Mammary epithelial cell (primary cell): ENCODE measurements around the gene DHX40.

ENCODE experiments used
- EZH2 ChIP-seq: IDR thresholded peaks from 2 replicates; pipeline ENCODE4 v1.6.1; 2012; ENCODE audit warnings: low read length, inconsistent platforms, borderline replicate concordance
- TF ChIP-seq, protein P1 (sequence below), 2 donors: IDR thresholded peaks in 1 of 2; conservative IDR thresholded peaks in 1 of 2; 2 replicates each; pipeline ENCODE4 v1.5.1; 2011 to 2012; ENCODE audit warnings: inconsistent platforms in 2 of 2, low read length in 2 of 2, mild to moderate bottlenecking in 2 of 2, control low read depth in 1 of 2, low read depth in 1 of 2; ENCODE audit not compliant: insufficient read depth in 1 of 2; ENCODE audit errors: extremely low read depth in 1 of 2

DNA sequence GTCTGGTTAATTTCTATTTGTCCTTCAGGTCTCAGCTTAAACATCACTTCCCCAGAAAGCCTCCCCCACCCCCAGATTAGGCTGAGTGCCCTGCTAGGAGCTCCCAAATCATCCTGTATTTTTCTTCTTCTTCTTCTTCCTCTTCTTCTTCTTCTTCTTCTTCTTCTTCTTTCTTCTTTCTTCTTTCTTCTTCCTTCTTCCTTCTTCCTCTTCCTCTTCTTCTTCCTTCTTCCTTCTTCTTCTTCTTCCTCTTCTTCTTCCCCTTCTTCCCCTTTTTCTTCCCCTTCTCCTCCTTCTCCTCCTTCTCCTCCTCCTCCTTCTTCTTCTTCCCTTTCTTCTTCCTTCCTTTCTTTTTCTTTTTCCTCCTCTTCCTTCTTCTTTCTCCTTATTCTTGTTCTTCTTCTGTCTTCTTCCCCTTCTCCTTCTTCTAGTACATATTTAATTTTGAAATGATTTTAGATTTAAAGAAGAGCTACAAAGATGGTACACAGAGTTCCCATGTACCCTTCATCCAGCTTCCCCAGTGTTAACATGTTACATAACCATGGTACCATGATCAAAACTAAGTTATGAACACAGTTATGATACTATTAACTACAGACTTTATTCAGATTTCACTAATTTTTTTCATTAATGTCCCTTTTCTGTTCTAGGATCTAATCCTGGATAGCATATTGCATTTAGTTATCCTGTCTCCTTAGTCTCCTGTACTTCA, 27.1 kb upstream of the DHX40 start:
- TF ChIP-seq, protein P1, sequence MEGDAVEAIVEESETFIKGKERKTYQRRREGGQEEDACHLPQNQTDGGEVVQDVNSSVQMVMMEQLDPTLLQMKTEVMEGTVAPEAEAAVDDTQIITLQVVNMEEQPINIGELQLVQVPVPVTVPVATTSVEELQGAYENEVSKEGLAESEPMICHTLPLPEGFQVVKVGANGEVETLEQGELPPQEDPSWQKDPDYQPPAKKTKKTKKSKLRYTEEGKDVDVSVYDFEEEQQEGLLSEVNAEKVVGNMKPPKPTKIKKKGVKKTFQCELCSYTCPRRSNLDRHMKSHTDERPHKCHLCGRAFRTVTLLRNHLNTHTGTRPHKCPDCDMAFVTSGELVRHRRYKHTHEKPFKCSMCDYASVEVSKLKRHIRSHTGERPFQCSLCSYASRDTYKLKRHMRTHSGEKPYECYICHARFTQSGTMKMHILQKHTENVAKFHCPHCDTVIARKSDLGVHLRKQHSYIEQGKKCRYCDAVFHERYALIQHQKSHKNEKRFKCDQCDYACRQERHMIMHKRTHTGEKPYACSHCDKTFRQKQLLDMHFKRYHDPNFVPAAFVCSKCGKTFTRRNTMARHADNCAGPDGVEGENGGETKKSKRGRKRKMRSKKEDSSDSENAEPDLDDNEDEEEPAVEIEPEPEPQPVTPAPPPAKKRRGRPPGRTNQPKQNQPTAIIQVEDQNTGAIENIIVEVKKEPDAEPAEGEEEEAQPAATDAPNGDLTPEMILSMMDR (conservative IDR thresholded peaks at IDR 0.05 in 1 of 2, IDR thresholded peaks at IDR 0.05 in 1 of 2; ENCODE audit: extremely low read depth in 1 of 2, insufficient read depth in 1 of 2, low read depth in 1 of 2, low read length in 2 of 2) = no peak
- no peak for TF ChIP-seq EZH2
